ENCODE measurements around the gene TOX4. TPM values are rescaled to one million over a fixed set of nuclear protein-coding genes. Genes with fewer than 3 reads are reported as not detected.

The TOX4 gene
- total RNA-seq, 1 experiment from 2014 or later, result 50.1 TPM

DNA sequence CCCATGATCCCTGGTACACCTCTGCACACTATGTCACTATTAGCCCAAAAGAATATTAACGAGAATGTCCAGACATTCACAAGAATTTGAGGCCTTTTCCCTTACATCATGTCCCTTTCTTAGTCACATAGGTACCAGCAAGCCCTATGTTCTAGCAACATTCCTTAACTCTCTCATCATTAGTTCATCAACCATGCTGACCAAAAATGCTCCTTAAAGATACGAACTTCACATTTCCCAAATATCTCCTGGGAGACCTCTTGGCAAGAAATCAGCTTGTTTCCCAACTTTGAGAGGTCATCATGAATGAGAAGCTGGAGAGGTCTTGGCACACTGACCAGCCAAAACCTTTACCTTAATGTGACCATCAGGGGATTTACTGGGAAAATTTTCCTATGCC, 44.5 kb downstream of the TOX4 start:
- CTCF ChIA-PET, result no interaction called here
- no peak overlapping the region for H3K4me3 ChIP-seq (ENCODE audit: low read depth in 2 of 2, low read length in 2 of 2)
- TF ChIP-seq REST (IDR thresholded peaks at IDR 0.05; ENCODE audit: insufficient read depth in 1 of 2, low read depth in 2 of 2, low read length in 1 of 2), result no peak
- no peak for TF ChIP-seq TCF7L2 (IDR thresholded peaks at IDR 0.05; ENCODE audit: low read depth, low read length)
- no peak for TF ChIP-seq POLR2AphosphoS5 (IDR thresholded peaks at IDR 0.05; ENCODE audit: low read depth, low read length)
- no peak for TF ChIP-seq SIN3A (IDR thresholded peaks at IDR 0.05; ENCODE audit: borderline replicate concordance, insufficient read depth, low read depth, low read length)
- no peak for TF ChIP-seq CTCF (IDR thresholded peaks at IDR 0.05)
- H3K4me1 ChIP-seq (ENCODE audit: control insufficient read depth, insufficient read depth, low read length), result no peaks in the 10 kb centered on the region
- no peaks in the 10 kb centered on the region for H3K36me3 ChIP-seq (ENCODE audit: control insufficient read depth, insufficient read depth, low read length)
- H3K9me3 ChIP-seq (ENCODE audit: control insufficient read depth, insufficient read depth, low read depth, low read length), result no peaks in the 10 kb centered on the region
- DNase-seq (ENCODE audit: low read depth, low spot score) (no peak), ATAC-seq (no peak)
- intact Hi-C loops (cut with micrococcal nuclease; ENCODE audit: unreplicated experiment), result no loop called here
- no TSS peak for BruUV-seq (replicated peaks)
- POLR2A ChIA-PET, result no interaction called here
- no peak overlapping the region for H3K27ac ChIP-seq (ENCODE audit: low read length)
- in situ Hi-C loops (cut with HindIII; ENCODE audit: low pct_unique_long_range_greater_than_20kb, low sequenced_read_pairs), result no loop called here
- no peaks in the 10 kb centered on the region for H3K27me3 ChIP-seq (ENCODE audit: control insufficient read depth, insufficient read depth, low read length)

GRCh38 chr14:21523203-21523602, 46.2 kb downstream of the TOX4 start:
- no peak for ATAC-seq
- Histone ChIP-seq H3K36me3 (ENCODE audit: control insufficient read depth, insufficient read depth, low read length) (no peaks in the 10 kb centered on the region), H3K4me3 (ENCODE audit: low read depth in 2 of 2, low read length in 2 of 2) (no peak overlapping the region), H3K9me3 (ENCODE audit: control insufficient read depth, insufficient read depth, low read depth, low read length) (no peaks in the 10 kb centered on the region), H3K27me3 (ENCODE audit: control insufficient read depth, insufficient read depth, low read length) (no peaks in the 10 kb centered on the region), H3K27ac (ENCODE audit: low read length) (no peak overlapping the region), H3K4me1 (ENCODE audit: control insufficient read depth, insufficient read depth, low read length) (no peaks in the 10 kb centered on the region)
- BruUV-seq (replicated peaks), result no TSS peak
- DNase-seq (ENCODE audit: low read depth, low spot score), result no peak
- in situ Hi-C loops (cut with HindIII; ENCODE audit: low pct_unique_long_range_greater_than_20kb, low sequenced_read_pairs) (no loop called here), intact Hi-C loops (cut with micrococcal nuclease; ENCODE audit: unreplicated experiment) (no loop called here)
- ChIA-PET POLR2A (no interaction called here), CTCF (no interaction called here)
- TF ChIP-seq CTCF (IDR thresholded peaks at IDR 0.05) (no peak), POLR2AphosphoS5 (IDR thresholded peaks at IDR 0.05; ENCODE audit: low read depth, low read length) (no peak), REST (IDR thresholded peaks at IDR 0.05; ENCODE audit: insufficient read depth in 1 of 2, low read depth in 2 of 2, low read length in 1 of 2) (no peak), SIN3A (IDR thresholded peaks at IDR 0.05; ENCODE audit: borderline replicate concordance, insufficient read depth, low read depth, low read length) (no peak), TCF7L2 (IDR thresholded peaks at IDR 0.05; ENCODE audit: low read depth, low read length) (no peak)

Data from Panc1 (cell line).